ENCODE measurements around the gene DPF3. TPM values are rescaled to one million over a fixed set of nuclear protein-coding genes. Genes with fewer than 3 reads are reported as not detected.

DPF3 gene
- total RNA-seq, 1 experiment from 2014 or later: not detected

- Histone ChIP-seq H4K20me1 (ENCODE audit: insufficient read depth) (no peaks in the 10 kb centered on the region), H3K27me3 (ENCODE audit: insufficient read depth, low read depth) (peaks cover 96% of the 10 kb centered on the region), H3F3A (ENCODE audit: insufficient read depth, low read depth) (no peaks in the 10 kb centered on the region), H3K4me2 (no peak overlapping the region), H3K4me3 (no peak overlapping the region), H3K79me2 (ENCODE audit: low read depth) (no peaks in the 10 kb centered on the region), H2AFZ (no peak overlapping the region), H3K9me3 (ENCODE audit: insufficient read depth, low read depth) (no peaks in the 10 kb centered on the region), H3K27ac (no peak overlapping the region), H3K9me2 (ENCODE audit: insufficient read depth) (no peaks in the 10 kb centered on the region), H3K36me3 (ENCODE audit: low read depth) (no peaks in the 10 kb centered on the region), H3K4me1 (replicated peaks; ENCODE audit: insufficient read depth) (no peaks in the 10 kb centered on the region)
- intact Hi-C loops (cut with micrococcal nuclease; ENCODE audit: unreplicated experiment): no loop called here
- POLR2A ChIA-PET (ENCODE audit: unreplicated experiment): no interaction called here
- no peak for TF ChIP-seq CTCF (conservative IDR thresholded peaks at IDR 0.05)
- TF ChIP-seq EZH2 (IDR thresholded peaks at IDR 0.05; ENCODE audit: low read depth): no peak
- CTCF ChIA-PET: no interaction called here
- no peak for DNase-seq
- BruUV-seq (replicated peaks): no TSS peak
Measured at GRCh38 chr14:72732022-72732780, 161.7 kb downstream of the DPF3 start.

GRCh38 chr14:72731252-72732020, 162.5 kb downstream of the DPF3 start:
- Histone ChIP-seq H3K36me3 (ENCODE audit: low read depth) (no peaks in the 10 kb centered on the region), H3K4me1 (replicated peaks; ENCODE audit: insufficient read depth) (no peaks in the 10 kb centered on the region), H3K79me2 (ENCODE audit: low read depth) (no peaks in the 10 kb centered on the region), H3K4me3 (no peak overlapping the region), H3F3A (ENCODE audit: insufficient read depth, low read depth) (no peaks in the 10 kb centered on the region), H3K4me2 (no peak overlapping the region), H4K20me1 (ENCODE audit: insufficient read depth) (no peaks in the 10 kb centered on the region), H3K27me3 (ENCODE audit: insufficient read depth, low read depth) (peaks cover 96% of the 10 kb centered on the region), H2AFZ (no peak overlapping the region), H3K27ac (no peak overlapping the region), H3K9me3 (ENCODE audit: insufficient read depth, low read depth) (no peaks in the 10 kb centered on the region), H3K9me2 (ENCODE audit: insufficient read depth) (no peaks in the 10 kb centered on the region)
- CTCF ChIA-PET: no interaction called here
- BruUV-seq (replicated peaks): no TSS peak
- TF ChIP-seq CTCF (conservative IDR thresholded peaks at IDR 0.05) (no peak), EZH2 (IDR thresholded peaks at IDR 0.05; ENCODE audit: low read depth) (no peak)
- intact Hi-C loops (cut with micrococcal nuclease; ENCODE audit: unreplicated experiment): no loop called here
- no peak for DNase-seq
- POLR2A ChIA-PET (ENCODE audit: unreplicated experiment): no interaction called here

GRCh38 chr14:72730468-72730867, 163.4 kb downstream of the DPF3 start:
- CTCF ChIA-PET: no interaction called here
- H3K4me2 ChIP-seq: no peak overlapping the region
- TF ChIP-seq CTCF (conservative IDR thresholded peaks at IDR 0.05): no peak
- intact Hi-C loops (cut with micrococcal nuclease; ENCODE audit: unreplicated experiment): no loop called here
- H3K27me3 ChIP-seq (ENCODE audit: insufficient read depth, low read depth): peaks cover 96% of the 10 kb centered on the region
- POLR2A ChIA-PET (ENCODE audit: unreplicated experiment): no interaction called here
- no peaks in the 10 kb centered on the region for H3K79me2 ChIP-seq (ENCODE audit: low read depth)
- no peaks in the 10 kb centered on the region for H3K36me3 ChIP-seq (ENCODE audit: low read depth)
- no peaks in the 10 kb centered on the region for H3K9me2 ChIP-seq (ENCODE audit: insufficient read depth)
- no peak overlapping the region for H2AFZ ChIP-seq
- no peak for DNase-seq
- no peak overlapping the region for H3K4me3 ChIP-seq
- H3F3A ChIP-seq (ENCODE audit: insufficient read depth, low read depth): no peaks in the 10 kb centered on the region
- H3K27ac ChIP-seq: no peak overlapping the region
- H4K20me1 ChIP-seq (ENCODE audit: insufficient read depth): no peaks in the 10 kb centered on the region
- no peaks in the 10 kb centered on the region for H3K4me1 ChIP-seq (replicated peaks; ENCODE audit: insufficient read depth)
- H3K9me3 ChIP-seq (ENCODE audit: insufficient read depth, low read depth): no peaks in the 10 kb centered on the region
- BruUV-seq (replicated peaks): no TSS peak
